DOHH2 (cell line): ENCODE measurements around the gene MYLK.
A peak's percentile ranks its signal among the peaks of the same experiment; 100 is the strongest.

ENCODE experiments used
- H3F3A ChIP-seq: fragments of 200-600 bp; sonication (generic), shearing (Covaris generic); 2 replicates; pipeline ENCODE4 v1.6.0; 2016; ENCODE audit warnings: antibody characterized with exemption, mild to moderate bottlenecking; ENCODE audit not compliant: control insufficient read depth, insufficient read depth
- H3K27ac ChIP-seq: fragments of 200-600 bp; sonication (generic); 2 replicates; pipeline ENCODE4 v1.5.1; 2014; ENCODE audit warnings: low read depth, mild to moderate bottlenecking, low read length, moderate library complexity
- H3K27me3 ChIP-seq: fragments of 200-600 bp; sonication (generic); 2 replicates; pipeline ENCODE4 v1.6.1; 2014; ENCODE audit warnings: mild to moderate bottlenecking, low read length, mixed read lengths; ENCODE audit not compliant: control insufficient read depth
- H3K36me3 ChIP-seq: fragments of 200-600 bp; sonication (generic); 2 replicates; pipeline ENCODE4 v1.6.1; 2014; ENCODE audit warnings: mild to moderate bottlenecking, low read length, moderate library complexity, mixed read lengths; ENCODE audit not compliant: control insufficient read depth
- H3K4me1 ChIP-seq: fragments of 200-600 bp; sonication (generic); 2 replicates; pipeline ENCODE4 v1.6.1; 2014; ENCODE audit warnings: mild to moderate bottlenecking, low read length, mixed read lengths; ENCODE audit not compliant: control insufficient read depth
- H3K4me2 ChIP-seq: fragments of 200-600 bp; sonication (generic); 2 replicates; pipeline ENCODE4 v1.6.0; 2014; ENCODE audit warnings: mild to moderate bottlenecking, low read length, moderate library complexity
- H3K4me3 ChIP-seq: fragments of 200-600 bp; sonication (generic); 2 replicates; pipeline ENCODE4 v1.5.1; 2014; ENCODE audit warnings: mild to moderate bottlenecking, low read length, mixed read lengths
- H3K79me2 ChIP-seq: fragments of 200-600 bp; sonication (generic); 2 replicates; pipeline ENCODE4 v1.6.1; 2014; ENCODE audit warnings: mild to moderate bottlenecking, low read length, mixed read lengths; ENCODE audit not compliant: control insufficient read depth
- H3K9me2 ChIP-seq: fragments of 200-600 bp; sonication (generic); replicated peaks from 2 replicates; pipeline ENCODE4 v1.6.1; 2014; ENCODE audit warnings: mild to moderate bottlenecking, low read length, mixed read lengths; ENCODE audit not compliant: control insufficient read depth
- H3K9me3 ChIP-seq: fragments of 200-600 bp; sonication (generic); 2 replicates; pipeline ENCODE4 v1.6.1; 2014; ENCODE audit warnings: antibody characterized with exemption, low read length, mixed read lengths; ENCODE audit not compliant: control insufficient read depth, insufficient read depth
- H4K20me1 ChIP-seq: fragments of 200-600 bp; sonication (generic); 2 replicates; pipeline ENCODE4 v1.6.0; 2014; ENCODE audit warnings: low read depth, mild to moderate bottlenecking, antibody characterized with exemption, low read length, moderate library complexity; ENCODE audit not compliant: control insufficient read depth, insufficient read depth
- CTCF ChIP-seq: fragments of 200-600 bp; sonication (generic); IDR thresholded peaks from one replicate; pipeline ENCODE4 v1.5.1; 2014; ENCODE audit warnings: antibody characterized with exemption, mild to moderate bottlenecking, low read depth, low read length; ENCODE audit not compliant: poor library complexity, severe bottlenecking
- EZH2phosphoT487 ChIP-seq: fragments of 200-600 bp; sonication (generic); IDR thresholded peaks from 2 replicates; pipeline ENCODE4 v1.6.1; 2017; ENCODE audit warnings: borderline replicate concordance, mild to moderate bottlenecking, antibody characterized with exemption, low read length, moderate library complexity, mixed read lengths

Gene MYLK

GRCh38 chr3:123725652-123726400 is 158.3 kb downstream of the MYLK start:
- Histone ChIP-seq H3K4me3 (no peak overlapping the region), H3K27ac (no peak overlapping the region), H3K4me2 (no peak overlapping the region), H3K27me3 (peaks cover 22% of the 10 kb centered on the region), H3K36me3 (no peaks in the 10 kb centered on the region), H4K20me1 (no peaks in the 10 kb centered on the region), H3K4me1 (no peaks in the 10 kb centered on the region), H3K9me2 (no peaks in the 10 kb centered on the region), H3K79me2 (no peaks in the 10 kb centered on the region), H3K9me3 (no peaks in the 10 kb centered on the region), H3F3A (no peaks in the 10 kb centered on the region)
- no peak for TF ChIP-seq EZH2phosphoT487
- TF ChIP-seq CTCF: no peak

GRCh38 chr3:123724306-123724705 is 159.8 kb downstream of the MYLK start:
- Histone ChIP-seq H3F3A (no peaks in the 10 kb centered on the region), H4K20me1 (no peaks in the 10 kb centered on the region), H3K9me3 (no peaks in the 10 kb centered on the region), H3K9me2 (no peaks in the 10 kb centered on the region), H3K79me2 (no peaks in the 10 kb centered on the region), H3K4me2 (no peak overlapping the region), H3K27me3 (peaks cover 12% of the 10 kb centered on the region), H3K4me3 (no peak overlapping the region), H3K36me3 (no peaks in the 10 kb centered on the region), H3K4me1 (no peaks in the 10 kb centered on the region), H3K27ac (no peak overlapping the region)
- TF ChIP-seq CTCF (no peak), EZH2phosphoT487 (no peak)

GRCh38 chr3:123723522-123724168 is 160.5 kb downstream of the MYLK start:
- no peak overlapping the region for H3K27ac ChIP-seq
- H3K9me3 ChIP-seq: no peaks in the 10 kb centered on the region
- H3K79me2 ChIP-seq: no peaks in the 10 kb centered on the region
- H3K36me3 ChIP-seq: no peaks in the 10 kb centered on the region
- no peak overlapping the region for H3K4me3 ChIP-seq
- H3K9me2 ChIP-seq: no peaks in the 10 kb centered on the region
- TF ChIP-seq EZH2phosphoT487: no peak
- peak; percentile 80 for TF ChIP-seq CTCF
- H3F3A ChIP-seq: no peaks in the 10 kb centered on the region
- H4K20me1 ChIP-seq: no peaks in the 10 kb centered on the region
- H3K4me2 ChIP-seq: no peak overlapping the region
- no peaks in the 10 kb centered on the region for H3K4me1 ChIP-seq
- H3K27me3 ChIP-seq: peaks cover 11% of the 10 kb centered on the region; the same call in 1 of the 2 replicates
